GM12865 (cell line): ENCODE results near the gene CNTNAP2.

Source experiments
- DNase-seq: peaks from one replicate; pipeline ENCODE4 v3.0.0; 2010; ENCODE audit warnings: low read depth
- H3K4me3 ChIP-seq: 2 replicates; pipeline ENCODE4 v1.5.1; 2011; ENCODE audit warnings: mild to moderate bottlenecking, low read depth, low read length, control low read depth
- TF ChIP-seq, protein P1 (sequence below): IDR thresholded peaks from 2 replicates; pipeline ENCODE4 v1.5.1; 2011; ENCODE audit warnings: low read length, control low read depth, low read depth, inconsistent platforms; ENCODE audit not compliant: insufficient read depth; ENCODE audit errors: missing control alignments

The CNTNAP2 gene

DNA sequence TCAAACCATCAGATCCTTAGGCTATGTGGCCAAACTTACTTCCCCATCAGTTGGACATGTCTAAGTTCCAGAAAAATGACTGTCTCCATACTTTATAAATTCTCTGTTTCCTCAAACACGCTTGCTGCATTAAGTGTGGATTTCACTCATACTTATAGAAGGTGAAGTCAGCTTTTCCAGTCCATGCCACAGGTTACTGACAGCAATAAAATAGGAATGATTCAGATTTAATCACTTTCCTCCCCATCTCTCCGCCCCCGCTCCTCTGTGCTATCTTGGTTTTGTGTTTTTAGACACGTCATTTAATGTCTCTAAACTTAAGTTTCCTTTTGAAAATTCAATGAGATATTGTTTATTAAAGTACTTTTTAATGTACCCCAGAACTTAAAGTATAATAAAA lies 1376.0 kb downstream of the CNTNAP2 start:
- TF ChIP-seq, protein P1, sequence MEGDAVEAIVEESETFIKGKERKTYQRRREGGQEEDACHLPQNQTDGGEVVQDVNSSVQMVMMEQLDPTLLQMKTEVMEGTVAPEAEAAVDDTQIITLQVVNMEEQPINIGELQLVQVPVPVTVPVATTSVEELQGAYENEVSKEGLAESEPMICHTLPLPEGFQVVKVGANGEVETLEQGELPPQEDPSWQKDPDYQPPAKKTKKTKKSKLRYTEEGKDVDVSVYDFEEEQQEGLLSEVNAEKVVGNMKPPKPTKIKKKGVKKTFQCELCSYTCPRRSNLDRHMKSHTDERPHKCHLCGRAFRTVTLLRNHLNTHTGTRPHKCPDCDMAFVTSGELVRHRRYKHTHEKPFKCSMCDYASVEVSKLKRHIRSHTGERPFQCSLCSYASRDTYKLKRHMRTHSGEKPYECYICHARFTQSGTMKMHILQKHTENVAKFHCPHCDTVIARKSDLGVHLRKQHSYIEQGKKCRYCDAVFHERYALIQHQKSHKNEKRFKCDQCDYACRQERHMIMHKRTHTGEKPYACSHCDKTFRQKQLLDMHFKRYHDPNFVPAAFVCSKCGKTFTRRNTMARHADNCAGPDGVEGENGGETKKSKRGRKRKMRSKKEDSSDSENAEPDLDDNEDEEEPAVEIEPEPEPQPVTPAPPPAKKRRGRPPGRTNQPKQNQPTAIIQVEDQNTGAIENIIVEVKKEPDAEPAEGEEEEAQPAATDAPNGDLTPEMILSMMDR, result no peak
- no peak overlapping the region for H3K4me3 ChIP-seq
- no peak for DNase-seq

DNA sequence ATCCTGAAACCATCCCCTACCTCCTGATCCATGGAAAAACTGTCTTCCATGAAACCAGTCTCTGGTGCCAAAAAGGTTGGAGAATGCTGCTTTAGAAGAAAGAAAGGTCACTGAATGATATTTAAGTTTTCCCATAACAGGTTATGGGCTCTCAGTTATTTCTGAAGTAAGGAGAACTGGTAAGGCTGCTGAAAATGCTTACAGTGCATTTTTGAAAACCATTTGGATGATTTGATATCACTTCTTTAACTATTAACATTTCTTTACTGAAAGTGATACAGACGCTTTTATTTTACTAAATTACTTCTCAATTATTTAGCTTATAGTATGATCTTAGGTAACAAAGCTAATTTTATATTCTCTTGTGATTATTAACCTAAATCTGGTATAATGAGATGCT lies 1379.6 kb downstream of the CNTNAP2 start:
- DNase-seq, result no peak
- no peak overlapping the region for H3K4me3 ChIP-seq
- TF ChIP-seq, protein P1, result no peak

DNA sequence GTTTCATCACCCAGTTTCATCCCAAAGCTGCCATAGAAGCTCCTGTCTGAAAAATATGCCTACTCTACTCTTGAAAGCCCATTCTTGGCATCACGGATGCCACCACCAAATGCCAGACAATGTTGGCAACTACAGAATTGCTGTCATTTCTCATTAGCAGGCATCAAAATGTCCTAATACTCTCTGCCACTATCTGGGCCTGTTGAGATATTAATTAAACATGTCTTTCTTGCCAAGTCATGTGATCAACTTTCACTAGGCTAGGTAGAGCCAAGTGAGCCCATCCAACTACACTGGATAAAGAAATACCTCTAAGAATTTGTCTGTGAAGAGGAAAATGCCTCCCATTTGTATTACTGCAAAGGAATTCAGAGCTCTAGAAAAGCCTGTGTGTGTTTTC lies 1380.6 kb downstream of the CNTNAP2 start:
- H3K4me3 ChIP-seq, result no peak overlapping the region
- TF ChIP-seq, protein P1, result no peak
- no peak for DNase-seq

DNA sequence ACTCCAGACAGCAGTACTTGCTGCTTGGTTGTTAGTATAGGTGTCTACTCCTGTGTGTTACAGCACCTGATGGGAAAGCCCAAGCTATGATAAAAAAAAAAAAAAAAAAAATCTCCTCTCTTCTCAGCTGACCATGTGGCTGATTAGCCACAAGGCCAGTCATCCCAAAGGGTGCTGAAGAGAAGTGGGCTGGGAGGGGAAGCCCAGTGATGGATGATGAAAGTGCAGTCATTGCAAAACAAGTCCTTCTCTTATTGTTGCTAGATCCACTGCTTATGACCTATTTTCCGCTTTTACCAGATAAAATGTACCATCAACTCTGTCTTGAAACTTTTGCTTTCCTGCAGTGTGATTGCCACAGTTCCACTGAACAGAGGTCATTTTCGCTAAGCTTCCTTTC lies 1381.5 kb downstream of the CNTNAP2 start:
- TF ChIP-seq, protein P1, result no peak
- DNase-seq, result no peak

DNA sequence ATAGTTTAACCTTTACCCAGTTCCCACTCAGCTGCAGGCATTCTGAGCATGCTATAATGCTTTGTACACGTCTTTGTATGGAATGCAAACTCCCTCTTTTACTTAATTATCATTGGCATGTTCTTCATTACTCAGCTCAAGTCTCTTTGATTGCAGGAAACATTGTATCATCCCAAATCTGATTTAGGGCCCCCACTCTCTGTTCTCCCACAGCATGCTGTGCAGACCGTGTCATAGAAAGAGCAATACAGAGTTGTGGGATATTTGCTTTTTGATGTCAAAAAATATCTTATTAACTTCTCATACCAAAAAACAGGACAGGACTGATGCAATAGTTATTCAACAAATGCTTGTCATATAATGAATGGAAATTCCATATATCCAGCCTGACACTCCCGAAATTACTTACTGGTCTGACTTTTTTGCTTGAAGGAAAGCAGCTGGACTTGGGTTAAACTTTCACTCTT lies 1392.5 kb downstream of the CNTNAP2 start:
- no peak overlapping the region for H3K4me3 ChIP-seq
- TF ChIP-seq, protein P1, result no peak

More for the DNA sequence above, 1381.5 kb downstream of the CNTNAP2 start:
- no peak overlapping the region for H3K4me3 ChIP-seq

DNA sequence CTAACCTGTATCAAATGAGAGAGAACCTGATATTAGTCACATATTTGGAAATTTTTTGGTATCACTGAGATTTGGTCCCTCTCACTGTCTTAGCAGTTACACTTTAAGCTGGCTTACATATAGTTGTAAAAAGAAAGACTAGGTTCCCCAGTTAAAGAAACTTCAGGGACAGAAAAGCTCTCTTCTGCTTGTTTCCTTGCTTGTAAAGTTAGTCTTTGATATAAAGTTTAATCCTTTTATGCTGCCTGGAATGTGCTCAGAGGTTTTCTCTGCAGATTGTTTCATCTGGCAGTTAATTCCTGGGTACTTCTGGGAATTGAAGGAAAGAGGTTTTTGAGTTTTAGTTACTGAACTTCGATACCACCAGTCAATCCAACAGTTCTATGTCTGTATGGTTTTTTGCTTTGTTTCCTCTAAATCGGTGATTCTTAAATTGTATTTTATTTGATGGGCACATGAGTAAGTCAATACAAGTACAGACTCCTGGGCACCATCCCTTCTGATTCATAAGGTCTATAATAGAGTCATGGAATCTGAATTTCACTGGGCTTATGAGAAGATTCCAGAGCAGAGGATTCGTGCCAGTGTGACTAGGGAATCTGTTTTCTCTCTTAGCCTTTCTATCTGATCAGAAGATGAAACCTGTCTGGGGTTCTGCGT lies 1393.1 kb downstream of the CNTNAP2 start:
- H3K4me3 ChIP-seq, result no peak overlapping the region
- TF ChIP-seq, protein P1, result no peak
- DNase-seq, result no peak

More for the DNA sequence above, 1392.5 kb downstream of the CNTNAP2 start:
- no peak for DNase-seq

DNA sequence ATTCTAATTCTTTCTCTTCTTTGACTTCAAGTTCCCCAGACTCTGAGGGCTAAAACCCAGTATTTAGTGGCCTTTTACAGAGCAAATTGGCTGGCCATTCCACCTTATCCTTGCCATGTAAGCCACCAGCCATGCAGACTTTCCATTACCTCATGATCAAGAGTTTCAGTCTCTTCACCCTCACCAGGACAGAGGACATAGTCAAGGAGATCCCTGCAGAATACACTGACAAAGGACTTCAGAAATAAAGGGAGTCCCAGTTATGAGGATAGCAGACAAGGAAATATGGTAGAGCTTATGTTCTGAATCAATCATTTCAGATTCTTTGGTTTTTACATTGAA lies 1393.6 kb downstream of the CNTNAP2 start:
- H3K4me3 ChIP-seq, result no peak overlapping the region
- TF ChIP-seq, protein P1, result no peak
- DNase-seq, result no peak
